Measurements from ENCODE around the gene TRAPPC6A.
A peak's percentile ranks its signal among the peaks of the same experiment; 100 is the strongest.

Gene TRAPPC6A

GRCh38 chr19:45151821-45152503 lies 26.1 kb downstream of the TRAPPC6A start:
- no peaks in the 10 kb centered on the region for H3K9me3 ChIP-seq
- no peak for TF ChIP-seq CTCF (IDR thresholded peaks at IDR 0.05)
- DNase-seq, result no peak
- peaks cover 0 to 11% (median 7%) of the 10 kb centered on the region in 3 donors for H3K36me3 ChIP-seq
- peaks cover 0 to 68% of the 10 kb centered on the region in 2 donors for H3K27me3 ChIP-seq
- H3K27ac ChIP-seq, result no peak overlapping the region
- peak overlapping the region in 1 of 2 donors; percentile 40 for H3K4me3 ChIP-seq
- intact Hi-C loops (cut with DNase I; ENCODE audit: low total_unique reads), result no loop called here
- H3K4me1 ChIP-seq, result peaks cover 10 to 34% (median 26%) of the 10 kb centered on the region in 4 donors

GRCh38 chr19:45151320-45151719 lies 26.7 kb downstream of the TRAPPC6A start:
- Histone ChIP-seq H3K4me3 (no peak overlapping the region), H3K36me3 (peaks cover 2 to 18% (median 13%) of the 10 kb centered on the region in 3 donors), H3K27me3 (peaks cover 0 to 61% of the 10 kb centered on the region in 2 donors), H3K4me1 (peaks cover 10 to 34% (median 26%) of the 10 kb centered on the region in 4 donors), H3K27ac (no peak overlapping the region), H3K9me3 (no peaks in the 10 kb centered on the region)
- DNase-seq, result no peak
- intact Hi-C loops (cut with DNase I; ENCODE audit: low total_unique reads), result no loop called here
- no peak for TF ChIP-seq CTCF (IDR thresholded peaks at IDR 0.05)

GRCh38 chr19:45150751-45151281 lies 27.2 kb downstream of the TRAPPC6A start:
- H3K4me3 ChIP-seq, result no peak overlapping the region
- peaks cover 0 to 56% of the 10 kb centered on the region in 2 donors for H3K27me3 ChIP-seq
- no peak for TF ChIP-seq CTCF (IDR thresholded peaks at IDR 0.05)
- peaks cover 6 to 23% (median 19%) of the 10 kb centered on the region in 3 donors for H3K36me3 ChIP-seq
- H3K9me3 ChIP-seq, result no peaks in the 10 kb centered on the region
- intact Hi-C loops (cut with DNase I; ENCODE audit: low total_unique reads), result no loop called here
- no peak overlapping the region for H3K27ac ChIP-seq
- DNase-seq, result no peak
- peaks cover 10 to 34% (median 26%) of the 10 kb centered on the region in 4 donors for H3K4me1 ChIP-seq

- Histone ChIP-seq H3K36me3 (peaks cover 13 to 29% (median 25%) of the 10 kb centered on the region in 3 donors), H3K4me1 (peaks cover 10 to 34% (median 26%) of the 10 kb centered on the region in 4 donors), H3K27ac (no peak overlapping the region), H3K9me3 (no peaks in the 10 kb centered on the region), H3K27me3 (peaks cover 0 to 50% of the 10 kb centered on the region in 2 donors), H3K4me3 (no peak overlapping the region)
- no peak for DNase-seq
- no peak for TF ChIP-seq CTCF (IDR thresholded peaks at IDR 0.05)
- intact Hi-C loops (cut with DNase I; ENCODE audit: low total_unique reads), result no loop called here
Measured at GRCh38 chr19:45150180-45150579, 27.9 kb downstream of the TRAPPC6A start.

GRCh38 chr19:45149129-45149528 lies 28.9 kb downstream of the TRAPPC6A start:
- Histone ChIP-seq H3K27ac (no peak overlapping the region), H3K9me3 (no peaks in the 10 kb centered on the region), H3K36me3 (peaks cover 22 to 40% (median 35%) of the 10 kb centered on the region in 3 donors), H3K27me3 (peaks cover 0 to 49% of the 10 kb centered on the region in 2 donors), H3K4me1 (peaks cover 10 to 33% (median 26%) of the 10 kb centered on the region in 4 donors), H3K4me3 (no peak overlapping the region)
- DNase-seq, result no peak
- no peak for TF ChIP-seq CTCF (IDR thresholded peaks at IDR 0.05)
- intact Hi-C loops (cut with DNase I; ENCODE audit: low total_unique reads), result no loop called here
